Endometrial microvascular endothelial cells (primary cell): ENCODE measurements around the gene ATP2B2. TPM values are rescaled to one million over a fixed set of nuclear protein-coding genes. Genes with fewer than 3 reads are reported as not detected.

Source experiments
- in situ Hi-C: cut with HindIII; loops from 2 replicates; pipeline ENCODE4 v1.10.0; 2017; ENCODE audit warnings: low sequenced_read_pairs, low pct_unique_long_range_greater_than_20kb; ENCODE audit errors: inconsistent ontology term
- total RNA-seq: library from RNA; depleted of rRNA; stranded (reverse); fragments of >200 nt; gene quantifications from one replicate; pipeline ENCODE4 v1.2.3, GENCODE V29; 2015; ENCODE audit errors: inconsistent ontology term

ATP2B2 gene
- total RNA-seq, 1 donor from 2014 or later = not detected

DNA sequence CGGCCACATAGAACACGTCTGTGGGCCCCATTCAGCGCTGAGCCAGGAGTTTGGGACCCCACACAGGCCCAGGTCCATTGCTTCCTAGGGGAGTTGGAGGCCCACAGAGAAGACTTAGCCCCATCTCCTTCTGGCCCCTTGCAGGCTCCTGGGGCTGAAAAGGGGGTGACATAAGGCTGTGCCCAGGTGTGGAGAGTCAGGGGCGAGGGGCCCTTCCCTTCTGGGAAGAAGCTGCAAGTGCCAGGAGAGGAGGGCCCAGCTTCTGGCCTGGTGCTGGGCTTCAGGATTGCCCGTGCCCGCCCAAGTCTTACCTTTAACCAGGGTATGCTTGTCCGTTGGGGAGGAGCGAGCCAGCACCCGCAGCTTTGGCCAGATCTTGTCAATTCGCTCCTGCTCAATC lies 155.6 kb downstream of the ATP2B2 start:
- in situ Hi-C loops = no loop called here

DNA sequence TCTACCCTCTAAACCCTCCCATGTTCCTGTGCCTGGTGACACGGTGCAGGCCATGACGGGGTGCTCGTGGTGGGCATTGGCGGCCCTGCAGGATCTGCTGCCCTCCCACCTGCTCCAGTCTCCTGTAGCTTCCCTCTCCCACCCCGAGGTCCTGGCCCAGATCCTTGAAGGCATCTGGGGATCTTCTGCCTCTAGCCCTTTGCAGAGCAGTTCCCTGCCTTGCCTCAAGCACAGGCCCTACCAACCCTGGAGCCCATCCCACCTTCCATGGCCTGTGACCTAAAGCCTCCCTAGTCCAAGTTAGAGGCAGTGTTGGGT lies 157.0 kb downstream of the ATP2B2 start:
- in situ Hi-C loops = no loop called here

GRCh38 chr3:10347648-10348403 lies 157.6 kb downstream of the ATP2B2 start:
- in situ Hi-C loops = no loop called here

GRCh38 chr3:10345911-10346310 lies 159.5 kb downstream of the ATP2B2 start:
- in situ Hi-C loops = no loop called here

GRCh38 chr3:10344944-10345575 lies 160.3 kb downstream of the ATP2B2 start:
- in situ Hi-C loops = no loop called here

DNA sequence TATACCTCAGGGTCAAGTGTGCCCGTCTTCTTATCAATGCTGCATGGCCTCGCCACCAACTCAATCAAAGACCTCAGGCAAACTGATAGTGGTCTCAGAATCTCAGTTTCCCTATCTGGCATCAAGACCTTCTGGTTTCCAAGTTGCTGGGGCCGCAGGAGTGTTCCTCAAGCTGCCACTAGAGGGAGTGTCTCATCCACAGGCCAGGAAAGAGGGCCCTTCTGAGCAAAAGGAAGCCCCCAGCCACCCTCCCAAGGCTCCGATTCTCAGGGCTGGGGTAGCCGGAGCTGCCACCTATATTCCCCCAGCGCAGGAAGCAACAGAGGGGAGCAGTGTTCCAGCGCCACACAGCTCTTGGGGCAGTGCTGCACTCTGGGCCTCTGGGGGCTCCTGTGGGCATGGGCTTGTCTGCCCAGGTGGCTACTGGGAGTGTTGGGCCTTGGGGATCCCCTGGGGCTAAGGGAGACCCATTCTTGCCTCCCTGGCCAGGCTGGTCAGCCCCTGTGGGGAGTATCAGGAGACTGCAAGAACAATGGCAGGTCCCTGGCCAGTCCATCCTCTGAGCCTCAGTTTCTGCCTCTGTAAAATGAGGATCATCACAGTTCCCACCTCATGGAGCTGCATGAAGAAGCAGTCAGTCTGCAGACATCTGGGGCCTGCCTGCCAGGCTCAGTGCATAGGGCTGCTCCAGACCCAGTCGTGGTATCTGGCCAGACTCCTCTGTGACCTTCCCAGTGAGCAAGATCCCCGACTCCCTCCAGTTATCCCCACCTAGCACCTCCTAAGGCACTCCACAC lies 161.0 kb downstream of the ATP2B2 start:
- in situ Hi-C loops = no loop called here

- in situ Hi-C loops = no loop called here
These were observed 161.9 kb downstream of the ATP2B2 start for GRCh38 chr3:10343526-10343925.

GRCh38 chr3:10342781-10343180 lies 162.6 kb downstream of the ATP2B2 start:
- in situ Hi-C loops = no loop called here

DNA sequence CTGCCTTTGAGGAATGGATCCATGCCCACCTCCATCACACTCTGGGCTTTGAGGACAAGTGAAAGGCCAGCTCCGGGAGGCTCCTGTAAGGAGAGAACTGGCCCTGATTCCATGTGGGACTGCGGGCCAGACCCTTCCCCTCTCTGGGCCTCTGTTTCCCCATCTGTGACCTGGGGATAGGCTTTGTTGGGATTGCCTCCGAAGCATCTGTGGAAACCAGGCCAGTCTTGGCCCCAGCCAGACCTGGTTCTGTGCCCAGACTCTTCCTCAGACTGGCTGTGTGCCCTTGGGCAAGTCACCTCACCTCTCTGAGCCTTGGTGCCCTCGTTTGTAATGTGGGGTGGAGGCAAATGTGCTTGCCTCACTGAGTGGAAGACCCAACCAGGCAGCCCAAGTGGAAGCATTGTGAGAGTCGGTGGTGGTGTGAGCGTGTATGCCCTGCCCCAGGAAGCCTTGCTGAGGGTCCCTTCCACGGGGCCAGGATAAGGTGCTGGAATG lies 163.4 kb downstream of the ATP2B2 start:
- in situ Hi-C loops = no loop called here

GRCh38 chr3:10340476-10340875 lies 164.9 kb downstream of the ATP2B2 start:
- in situ Hi-C loops = no loop called here

DNA sequence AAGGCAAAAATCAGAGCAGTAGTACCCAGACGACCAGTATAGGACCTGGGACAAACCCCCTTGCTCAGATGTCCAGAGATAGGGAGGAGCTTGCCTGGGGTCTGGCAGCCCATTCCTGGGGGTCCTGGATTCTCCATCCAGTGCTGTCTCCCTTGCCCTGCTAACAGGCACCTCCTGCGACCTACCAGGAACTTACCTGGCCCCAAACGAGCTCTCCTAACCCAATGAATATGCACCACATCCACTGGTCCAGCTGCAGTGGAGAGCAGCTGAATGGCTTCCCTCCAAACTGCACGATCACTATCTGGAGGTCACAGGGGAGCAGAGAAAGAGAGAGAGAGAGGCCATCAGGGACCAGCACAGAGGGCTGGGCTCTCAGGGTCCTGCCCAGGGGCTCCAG lies 165.3 kb downstream of the ATP2B2 start:
- in situ Hi-C loops = no loop called here

DNA sequence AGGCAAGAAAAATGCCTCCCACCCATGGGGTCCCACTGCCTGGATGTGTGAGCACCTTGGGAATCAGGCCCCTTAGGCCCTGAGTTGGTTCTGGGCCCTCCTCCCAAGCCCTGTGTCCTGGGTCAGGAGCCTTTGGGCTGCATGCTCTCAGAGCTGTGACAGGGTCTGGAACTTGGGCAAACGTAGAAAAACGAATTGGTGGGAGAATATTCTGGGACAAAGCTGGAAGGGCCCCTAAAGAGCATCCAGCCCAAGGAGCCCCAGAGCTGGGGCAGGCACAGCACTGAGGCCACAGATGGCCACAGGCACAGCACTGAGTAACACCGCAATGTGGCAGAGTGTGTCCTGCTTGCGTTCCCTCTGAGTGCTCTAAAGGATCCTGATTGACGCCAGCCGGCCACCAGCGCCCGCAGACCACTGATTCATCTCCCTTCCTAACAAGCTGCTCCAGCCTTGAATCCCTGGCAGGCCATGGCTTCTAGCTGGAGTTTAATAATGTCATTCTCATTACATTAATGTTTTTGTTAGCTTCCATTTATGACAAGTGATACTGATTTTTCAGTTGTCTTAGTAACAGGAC lies 165.9 kb downstream of the ATP2B2 start:
- in situ Hi-C loops = no loop called here

- in situ Hi-C loops = no loop called here
These were observed 166.6 kb downstream of the ATP2B2 start for GRCh38 chr3:10338591-10339353.

DNA sequence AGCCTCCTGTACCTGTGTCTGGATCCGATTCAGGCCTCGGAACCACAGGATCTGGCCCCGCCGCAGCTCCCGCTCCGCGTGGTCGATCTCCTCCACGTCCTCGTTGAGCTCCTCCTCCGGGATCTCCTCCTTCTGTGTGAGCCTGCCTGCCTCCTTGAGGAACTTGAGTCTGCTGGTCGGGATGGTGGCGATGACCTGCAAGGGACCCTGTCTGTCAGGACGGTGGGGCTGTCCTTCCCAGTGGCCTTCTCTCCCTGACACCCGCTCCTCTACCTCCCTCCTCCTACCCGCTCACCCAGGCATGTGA lies 167.3 kb downstream of the ATP2B2 start:
- in situ Hi-C loops = no loop called here

DNA sequence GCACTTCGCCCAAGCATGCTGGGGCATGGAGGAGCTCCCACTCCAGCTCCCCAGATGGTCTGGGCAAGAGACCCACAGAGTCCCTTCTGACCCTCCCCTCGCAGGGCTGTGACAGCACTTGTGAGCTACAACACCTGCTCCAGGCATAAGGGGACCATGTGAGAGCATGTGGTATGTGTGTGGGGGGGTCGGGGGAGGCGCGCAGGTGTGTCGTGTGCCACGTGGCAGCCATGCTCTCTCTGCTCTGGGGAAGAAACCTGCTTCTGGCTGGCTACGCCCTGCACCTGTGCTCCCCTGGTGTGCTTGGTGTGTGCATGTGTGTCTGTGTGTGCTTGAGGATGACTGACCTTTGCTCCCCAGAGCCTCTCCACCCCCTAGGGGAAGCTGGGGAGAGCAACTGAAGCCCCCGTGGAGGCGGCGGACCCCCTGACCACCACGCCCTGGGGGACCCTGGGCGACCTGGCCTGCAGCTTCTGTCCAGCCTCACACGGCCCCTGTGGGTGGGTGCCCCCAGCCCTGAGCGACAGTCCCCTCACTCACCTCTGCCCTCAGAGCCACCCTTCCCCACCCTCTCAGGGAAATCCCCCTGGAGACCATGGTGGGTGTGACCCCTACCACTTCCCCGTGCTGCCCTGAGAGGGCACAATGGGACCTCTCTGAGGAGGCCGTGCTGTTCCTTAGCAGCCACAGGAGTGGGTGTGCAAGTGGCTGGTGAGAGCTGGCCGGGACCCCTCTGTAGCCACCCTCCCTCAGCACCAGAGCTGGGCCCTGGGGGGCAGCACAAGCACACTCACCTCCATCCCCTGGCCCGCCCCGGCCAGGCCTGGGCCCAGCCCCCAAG lies 167.8 kb downstream of the ATP2B2 start:
- in situ Hi-C loops = no loop called here

GRCh38 chr3:10336761-10337160 lies 168.6 kb downstream of the ATP2B2 start:
- in situ Hi-C loops = no loop called here

- in situ Hi-C loops = no loop called here
These were observed 169.3 kb downstream of the ATP2B2 start for GRCh38 chr3:10335871-10336622.
